HEK293 (cell line): ENCODE results near the gene DEFB112.

ENCODE experiments used
- CTCF ChIA-PET: fragments of 350-600 bp; formaldehyde crosslinking; extraction: SDS; loops from one replicate; lab custom pipeline; 2021; ENCODE audit warnings: antibody characterized with exemption; lab: Yijun Ruan, JAX
- POLR2A ChIA-PET: fragments of 300-600 bp; formaldehyde crosslinking; extraction: SDS; loops from one replicate; lab custom pipeline; 2020; ENCODE audit warnings: antibody characterized with exemption, inconsistent platforms; lab: Yijun Ruan, JAX
- H3K27ac ChIP-seq: fragments of 200-500 bp; sonication (Bioruptor generic); 2 replicates; pipeline ENCODE4 v1.5.1; 2014; ENCODE audit warnings: low read depth, low read length, control low read depth, inconsistent platforms; ENCODE audit errors: extremely low read depth
- H3K36me3 ChIP-seq, 2 experiments: fragments of 200-500 bp in 1 of 2; sonication (Bioruptor generic) in 1 of 2; 1 replicate in 1 of 2; 2 replicates in 1 of 2; pipeline ENCODE4 v1.5.1; 2014 to 2017; ENCODE audit warnings: inconsistent platforms in 2 of 2, low read length in 2 of 2; ENCODE audit not compliant: control insufficient read depth in 2 of 2, insufficient read depth in 1 of 2
- H3K4me1 ChIP-seq: fragments of 200-500 bp; sonication (Bioruptor generic); 2 replicates; pipeline ENCODE4 v1.5.1; 2014; ENCODE audit warnings: mild to moderate bottlenecking, low read length, inconsistent platforms; ENCODE audit not compliant: control insufficient read depth, insufficient read depth
- H3K4me3 ChIP-seq: 2 replicates; pipeline ENCODE4 v1.5.1; 2011; ENCODE audit warnings: low read depth, mild to moderate bottlenecking, control low read depth, low read length, moderate library complexity
- H3K9me3 ChIP-seq: fragments of 200-500 bp; sonication (Bioruptor generic); 2 replicates; pipeline ENCODE4 v1.5.1; 2014; ENCODE audit warnings: low read depth, low read length, inconsistent platforms; ENCODE audit not compliant: control insufficient read depth, insufficient read depth
- GLI2 ChIP-seq: fragments of 450-650 bp; formaldehyde crosslinking; IDR thresholded peaks from 2 replicates; pipeline ENCODE4; 2017; ENCODE audit warnings: missing biosample characterization, missing genetic modification characterization, low read depth, borderline replicate concordance
- GLIS1 ChIP-seq: fragments of 450-650 bp; formaldehyde crosslinking; IDR thresholded peaks from 2 replicates; pipeline ENCODE4 v1.5.1; 2016; ENCODE audit warnings: missing biosample characterization, missing genetic modification characterization
- KLF7 ChIP-seq: fragments of 450-650 bp; formaldehyde crosslinking; IDR thresholded peaks from 2 replicates; pipeline ENCODE4 v1.5.1; 2016; ENCODE audit warnings: missing biosample characterization, missing genetic modification characterization, borderline replicate concordance
- MYNN ChIP-seq: fragments of 450-650 bp; formaldehyde crosslinking; IDR thresholded peaks from 2 replicates; pipeline ENCODE4 v1.5.1; 2016; ENCODE audit warnings: missing biosample characterization, missing genetic modification characterization, borderline replicate concordance
- PATZ1 ChIP-seq: fragments of 450-650 bp; formaldehyde crosslinking; IDR thresholded peaks from 2 replicates; pipeline ENCODE4 v1.5.1; 2016; ENCODE audit warnings: missing biosample characterization, missing genetic modification characterization
- REST ChIP-seq: fragments of 450-650 bp; formaldehyde crosslinking; IDR thresholded peaks from 2 replicates; pipeline ENCODE4 v1.5.1; 2016; ENCODE audit warnings: missing biosample characterization, missing genetic modification characterization
- ZBTB7A ChIP-seq: fragments of 450-650 bp; formaldehyde crosslinking; IDR thresholded peaks from 2 replicates; pipeline ENCODE4 v1.5.1; 2016; ENCODE audit warnings: low read depth, missing biosample characterization, missing genetic modification characterization
- ZNF157 ChIP-seq: fragments of 450-650 bp; formaldehyde crosslinking; IDR thresholded peaks from 2 replicates; pipeline ENCODE4 v1.5.1; 2016; ENCODE audit warnings: missing biosample characterization, missing genetic modification characterization
- ZNF174 ChIP-seq: fragments of 450-650 bp; formaldehyde crosslinking; IDR thresholded peaks from 2 replicates; pipeline ENCODE4 v1.5.0; 2017; ENCODE audit warnings: missing biosample characterization, mild to moderate bottlenecking, missing genetic modification characterization
- ZNF2 ChIP-seq: fragments of 450-650 bp; formaldehyde crosslinking; IDR thresholded peaks from 2 replicates; pipeline ENCODE4 v1.5.1; 2016; ENCODE audit warnings: missing biosample characterization, missing genetic modification characterization
- ZNF302 ChIP-seq: fragments of 450-650 bp; formaldehyde crosslinking; IDR thresholded peaks from 2 replicates; pipeline ENCODE4 v1.5.1; 2016; ENCODE audit warnings: missing biosample characterization, missing genetic modification characterization, low read depth
- ZNF426 ChIP-seq: fragments of 450-650 bp; formaldehyde crosslinking; IDR thresholded peaks from 2 replicates; pipeline ENCODE4 v1.5.1; 2017; ENCODE audit warnings: missing biosample characterization, missing genetic modification characterization, mild to moderate bottlenecking, inconsistent platforms, moderate library complexity
- ZNF549 ChIP-seq: fragments of 450-650 bp; IDR thresholded peaks from 2 replicates; pipeline ENCODE4 v1.5.1; 2018; ENCODE audit warnings: missing biosample characterization, missing genetic modification characterization, mild to moderate bottlenecking, inconsistent platforms, moderate library complexity
- ZNF639 ChIP-seq: fragments of 450-650 bp; formaldehyde crosslinking; IDR thresholded peaks from 2 replicates; pipeline ENCODE4 v1.5.1; 2016; ENCODE audit warnings: missing biosample characterization, missing genetic modification characterization
- ZNF654 ChIP-seq: fragments of 450-650 bp; formaldehyde crosslinking; IDR thresholded peaks from 2 replicates; pipeline ENCODE4 v1.5.1; 2016; ENCODE audit warnings: low read depth, missing biosample characterization, missing genetic modification characterization
- ZNF837 ChIP-seq: fragments of 450-650 bp; formaldehyde crosslinking; IDR thresholded peaks from 2 replicates; pipeline ENCODE4 v1.5.1; 2016; ENCODE audit warnings: missing biosample characterization, missing genetic modification characterization
- ZSCAN16 ChIP-seq: fragments of 450-650 bp; formaldehyde crosslinking; IDR thresholded peaks from 2 replicates; pipeline ENCODE4 v1.5.1; 2016; ENCODE audit warnings: missing biosample characterization, missing genetic modification characterization
- TF ChIP-seq, protein P1 (sequence below): fragments of 450-650 bp; formaldehyde crosslinking; IDR thresholded peaks from 2 replicates; pipeline ENCODE4 v1.5.1; 2017; ENCODE audit warnings: missing biosample characterization, missing genetic modification characterization

DEFB112 gene

GRCh38 chr6:50047026-50047425 is 2.7 kb downstream of the DEFB112 start (continued):
- TF ChIP-seq, protein P1, sequence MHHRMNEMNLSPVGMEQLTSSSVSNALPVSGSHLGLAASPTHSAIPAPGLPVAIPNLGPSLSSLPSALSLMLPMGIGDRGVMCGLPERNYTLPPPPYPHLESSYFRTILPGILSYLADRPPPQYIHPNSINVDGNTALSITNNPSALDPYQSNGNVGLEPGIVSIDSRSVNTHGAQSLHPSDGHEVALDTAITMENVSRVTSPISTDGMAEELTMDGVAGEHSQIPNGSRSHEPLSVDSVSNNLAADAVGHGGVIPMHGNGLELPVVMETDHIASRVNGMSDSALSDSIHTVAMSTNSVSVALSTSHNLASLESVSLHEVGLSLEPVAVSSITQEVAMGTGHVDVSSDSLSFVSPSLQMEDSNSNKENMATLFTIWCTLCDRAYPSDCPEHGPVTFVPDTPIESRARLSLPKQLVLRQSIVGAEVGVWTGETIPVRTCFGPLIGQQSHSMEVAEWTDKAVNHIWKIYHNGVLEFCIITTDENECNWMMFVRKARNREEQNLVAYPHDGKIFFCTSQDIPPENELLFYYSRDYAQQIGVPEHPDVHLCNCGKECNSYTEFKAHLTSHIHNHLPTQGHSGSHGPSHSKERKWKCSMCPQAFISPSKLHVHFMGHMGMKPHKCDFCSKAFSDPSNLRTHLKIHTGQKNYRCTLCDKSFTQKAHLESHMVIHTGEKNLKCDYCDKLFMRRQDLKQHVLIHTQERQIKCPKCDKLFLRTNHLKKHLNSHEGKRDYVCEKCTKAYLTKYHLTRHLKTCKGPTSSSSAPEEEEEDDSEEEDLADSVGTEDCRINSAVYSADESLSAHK (tag by site-specific recombination), result no peak
- no peak for TF ChIP-seq KLF7 (tag by site-specific recombination)

- no peaks in the 10 kb centered on the region for H3K4me1 ChIP-seq
- no peak overlapping the region for H3K27ac ChIP-seq
- TF ChIP-seq ZNF837 (tag by site-specific recombination) (no peak), ZNF157 (tag by site-specific recombination) (no peak), GLIS1 (tag by site-specific recombination) (no peak), ZNF174 (no peak), ZSCAN16 (no peak), KLF7 (tag by site-specific recombination) (no peak), ZNF639 (tag by site-specific recombination) (no peak), ZNF2 (tag by site-specific recombination) (peak; percentile 61; the same call in 1 of the 2 replicates), PATZ1 (tag by site-specific recombination) (no peak), ZBTB7A (no peak), REST (no peak), ZNF302 (tag by site-specific recombination) (no peak), ZNF549 (tag by site-specific recombination) (no peak), MYNN (no peak), GLI2 (tag by site-specific recombination) (no peak), ZNF654 (tag by site-specific recombination) (peak; percentile 21; the same call in 1 of the 2 replicates), ZNF426 (tag by site-specific recombination) (no peak)
- no peak overlapping the region for H3K4me3 ChIP-seq
- CTCF ChIA-PET, result interaction anchor here (0.6 to 1.3 kb wide), 8 partner anchors 13 to 327 kb away, joined by 3 to 4 read pairs (median 3); no protein-coding TSS in a partner anchor
- H3K36me3 ChIP-seq, result no peaks in the 10 kb centered on the region
- POLR2A ChIA-PET, result no interaction called here
- H3K9me3 ChIP-seq, result no peaks in the 10 kb centered on the region
Observed at GRCh38 chr6:50030777-50031562, 18.8 kb downstream of the DEFB112 start.
